ENCODE measurements around the gene PXK. TPM values are rescaled to one million over a fixed set of nuclear protein-coding genes. Genes with fewer than 3 reads are reported as not detected.

Gene PXK
- total RNA-seq, 2 experiments from 2014 or later = 22.2 to 23.6 TPM

GRCh38 chr3:58307639-58308215 is 25.0 kb upstream of the PXK start:
- Mint-ChIP-seq H3K9me3 (no peaks in the 10 kb centered on the region), H3K27me3 (no peaks in the 10 kb centered on the region), H3K4me3 (peak overlapping the region; percentile 97), H3K36me3 (ENCODE audit: low read depth) (peaks cover 36% of the 10 kb centered on the region), H3K4me1 (ENCODE audit: low read depth) (peaks cover 25% of the 10 kb centered on the region), H3K27ac (peak overlapping the region; percentile 100)
- ChIA-PET CTCF (interaction anchor here (0.7 to 7.0 kb wide), 24 partner anchors 11 to 227 kb away, joined by 3 to 87 read pairs (median 10); partner anchors contain the start of genes ABHD6, KCTD6 and PXK), POLR2A (interaction anchor here (1.1 to 3.5 kb wide), 6 partner anchors 8 to 185 kb away, joined by 3 to 16 read pairs (median 7); partner anchors contain the start of gene PXK)
- ATAC-seq (no peak), DNase-seq (peak; percentile 73)
- TF ChIP-seq CTCF (IDR thresholded peaks at IDR 0.05) = peak; percentile 62
- intact Hi-C loops (cut with micrococcal nuclease) = loop anchor here (5.0 kb wide), 3 partner anchors 70 to 225 kb away; partner anchors contain the start of gene ABHD6

- no peaks in the 10 kb centered on the region for H3K9me3 Mint-ChIP-seq
- H3K4me1 Mint-ChIP-seq (ENCODE audit: low read depth) = peaks cover 27% of the 10 kb centered on the region
- no peaks in the 10 kb centered on the region for H3K27me3 Mint-ChIP-seq
- peak overlapping the region; percentile 97 for H3K4me3 Mint-ChIP-seq
- intact Hi-C loops (cut with micrococcal nuclease) = loop anchor here (5.0 kb wide), 3 partner anchors 71 to 224 kb away; partner anchors contain the start of gene ABHD6
- ChIA-PET CTCF (interaction anchor here (0.6 to 7.0 kb wide), 10 partner anchors 11 to 183 kb away, joined by 3 to 87 read pairs (median 4); partner anchors contain the start of genes KCTD6 and PXK), POLR2A (interaction anchor here (0.7 to 3.5 kb wide), 2 partner anchors 16 to 25 kb away, joined by 3 to 16 read pairs; partner anchors contain the start of gene PXK)
- no peak for TF ChIP-seq CTCF (IDR thresholded peaks at IDR 0.05)
- peaks cover 43% of the 10 kb centered on the region for H3K36me3 Mint-ChIP-seq (ENCODE audit: low read depth)
- ATAC-seq (no peak), DNase-seq (no peak)
- peak overlapping the region; percentile 74 for H3K27ac Mint-ChIP-seq
Measured at GRCh38 chr3:58308728-58309127, 24.0 kb upstream of the PXK start.

GRCh38 chr3:58317811-58318210 is 14.9 kb upstream of the PXK start:
- H3K4me1 Mint-ChIP-seq (ENCODE audit: low read depth) = peaks cover 16% of the 10 kb centered on the region
- ATAC-seq (no peak), DNase-seq (no peak)
- POLR2A ChIA-PET = interaction anchor here (1.2 to 2.4 kb wide), 2 partner anchors 11 to 19 kb away, joined by 3 to 8 read pairs; partner anchors contain the start of genes HTD2 and RPP14
- H3K36me3 Mint-ChIP-seq (ENCODE audit: low read depth) = peaks cover 45% of the 10 kb centered on the region
- H3K4me3 Mint-ChIP-seq = no peak overlapping the region
- no peaks in the 10 kb centered on the region for H3K9me3 Mint-ChIP-seq
- TF ChIP-seq CTCF (IDR thresholded peaks at IDR 0.05) = no peak
- CTCF ChIA-PET = interaction anchor here (3.5 to 8.2 kb wide), 2 partner anchors 9 to 98 kb away, joined by 17 to 87 read pairs; partner anchors contain the start of genes HTD2 and RPP14
- intact Hi-C loops (cut with micrococcal nuclease) = no loop called here
- H3K27ac Mint-ChIP-seq = no peak overlapping the region
- H3K27me3 Mint-ChIP-seq = no peaks in the 10 kb centered on the region

- DNase-seq (no peak), ATAC-seq (no peak)
- H3K27me3 Mint-ChIP-seq = no peaks in the 10 kb centered on the region
- POLR2A ChIA-PET = interaction anchor here (1.1 to 1.5 kb wide), 3 partner anchors 11 to 44 kb away, joined by 3 read pairs; no protein-coding TSS in a partner anchor
- H3K4me1 Mint-ChIP-seq (ENCODE audit: low read depth) = peaks cover 40% of the 10 kb centered on the region
- H3K9me3 Mint-ChIP-seq = no peaks in the 10 kb centered on the region
- H3K36me3 Mint-ChIP-seq (ENCODE audit: low read depth) = peaks cover 20% of the 10 kb centered on the region
- no peak overlapping the region for H3K27ac Mint-ChIP-seq
- intact Hi-C loops (cut with micrococcal nuclease) = loop anchor here (5.0 kb wide), 2 partner anchors 91 to 211 kb away; no protein-coding TSS in a partner anchor
- no peak overlapping the region for H3K4me3 Mint-ChIP-seq
- TF ChIP-seq CTCF (IDR thresholded peaks at IDR 0.05) = no peak
- CTCF ChIA-PET = interaction anchor here (0.8 to 8.2 kb wide), 8 partner anchors 8 to 212 kb away, joined by 3 to 87 read pairs (median 4); partner anchors contain the start of genes HTD2 and RPP14
Measured at GRCh38 chr3:58321791-58322190, 10.9 kb upstream of the PXK start.

Measured in activated CD8-positive, alpha-beta T cell treated with anti-CD3 and anti-CD28 coated beads for 36 hours (primary cell).